ENCODE results near the gene STRBP.
"Not testable (repeated sequence)": the region's sequence is repeated elsewhere in the genome, so short reads cannot be mapped to it uniquely, and the experiment has no call there.

STRBP gene

GRCh38 chr9:123282362-123283047 lies 14.1 kb upstream of the STRBP start:
- no peak overlapping the region for H3K27ac ChIP-seq (ENCODE audit: low read depth, low read length)
- H3K27me3 ChIP-seq (ENCODE audit: control insufficient read depth, low read length): no peaks in the 10 kb centered on the region
- TF ChIP-seq EZH2phosphoT487 (IDR thresholded peaks at IDR 0.05; ENCODE audit: borderline replicate concordance, low read length) (no peak), CTCF (IDR thresholded peaks at IDR 0.05; ENCODE audit: low read depth, low read length, poor library complexity, severe bottlenecking) (no peak)
- peak overlapping the region; percentile 54 for H3K4me2 ChIP-seq (ENCODE audit: low read length)
- no peaks in the 10 kb centered on the region for H3K36me3 ChIP-seq (ENCODE audit: control insufficient read depth, low read length)
- H3K4me1 ChIP-seq (ENCODE audit: control insufficient read depth, low read length): peaks cover 36% of the 10 kb centered on the region
- H3F3A ChIP-seq (ENCODE audit: control insufficient read depth, insufficient read depth): peaks cover 6% of the 10 kb centered on the region; the same call in 1 of the 2 replicates
- no peaks in the 10 kb centered on the region for H3K9me2 ChIP-seq (replicated peaks; ENCODE audit: control insufficient read depth, low read length)
- H3K79me2 ChIP-seq (ENCODE audit: control insufficient read depth, low read length): no peaks in the 10 kb centered on the region
- H3K4me3 ChIP-seq (ENCODE audit: low read length): peak overlapping the region; percentile 35
- H4K20me1 ChIP-seq (ENCODE audit: control insufficient read depth, insufficient read depth, low read depth, low read length): no peaks in the 10 kb centered on the region
- peaks cover 11% of the 10 kb centered on the region; the same call in 1 of the 2 replicates for H3K9me3 ChIP-seq (ENCODE audit: control insufficient read depth, insufficient read depth, low read length)

- H3K4me1 ChIP-seq (ENCODE audit: control insufficient read depth, low read length): peaks cover 36% of the 10 kb centered on the region
- no peaks in the 10 kb centered on the region for H3K36me3 ChIP-seq (ENCODE audit: control insufficient read depth, low read length)
- no peaks in the 10 kb centered on the region for H3K79me2 ChIP-seq (ENCODE audit: control insufficient read depth, low read length)
- TF ChIP-seq CTCF (IDR thresholded peaks at IDR 0.05; ENCODE audit: low read depth, low read length, poor library complexity, severe bottlenecking): no peak
- TF ChIP-seq EZH2phosphoT487 (IDR thresholded peaks at IDR 0.05; ENCODE audit: borderline replicate concordance, low read length): no peak
- H3F3A ChIP-seq (ENCODE audit: control insufficient read depth, insufficient read depth): peaks cover 6% of the 10 kb centered on the region; the same call in 1 of the 2 replicates
- H3K4me3 ChIP-seq (ENCODE audit: low read length): peak overlapping the region; percentile 35
- no peaks in the 10 kb centered on the region for H4K20me1 ChIP-seq (ENCODE audit: control insufficient read depth, insufficient read depth, low read depth, low read length)
- H3K9me3 ChIP-seq (ENCODE audit: control insufficient read depth, insufficient read depth, low read length): peaks cover 11% of the 10 kb centered on the region; the same call in 1 of the 2 replicates
- peak overlapping the region; percentile 54 for H3K4me2 ChIP-seq (ENCODE audit: low read length)
- no peaks in the 10 kb centered on the region for H3K9me2 ChIP-seq (replicated peaks; ENCODE audit: control insufficient read depth, low read length)
- H3K27ac ChIP-seq (ENCODE audit: low read depth, low read length): no peak overlapping the region
- no peaks in the 10 kb centered on the region for H3K27me3 ChIP-seq (ENCODE audit: control insufficient read depth, low read length)
These were observed 13.4 kb upstream of the STRBP start for GRCh38 chr9:123281659-123282350.

GRCh38 chr9:123278879-123279493 lies 10.6 kb upstream of the STRBP start:
- H3K36me3 ChIP-seq (ENCODE audit: control insufficient read depth, low read length); H3K4me2 ChIP-seq (ENCODE audit: low read length); H3K79me2 ChIP-seq (ENCODE audit: control insufficient read depth, low read length); H3K27ac ChIP-seq (ENCODE audit: low read depth, low read length); H3K4me3 ChIP-seq (ENCODE audit: low read length); H3K9me2 ChIP-seq (replicated peaks; ENCODE audit: control insufficient read depth, low read length); H3K27me3 ChIP-seq (ENCODE audit: control insufficient read depth, low read length); H4K20me1 ChIP-seq (ENCODE audit: control insufficient read depth, insufficient read depth, low read depth, low read length): not testable (repeated sequence)
- H3K9me3 ChIP-seq (ENCODE audit: control insufficient read depth, insufficient read depth, low read length): peaks cover 11% of the 10 kb centered on the region; the same call in 1 of the 2 replicates
- peaks cover 52% of the 10 kb centered on the region for H3K4me1 ChIP-seq (ENCODE audit: control insufficient read depth, low read length)
- peaks cover 13% of the 10 kb centered on the region for H3F3A ChIP-seq (ENCODE audit: control insufficient read depth, insufficient read depth)

Data from DOHH2 (cell line).